ENCODE measurements around the gene HK2.

HK2 gene

DNA sequence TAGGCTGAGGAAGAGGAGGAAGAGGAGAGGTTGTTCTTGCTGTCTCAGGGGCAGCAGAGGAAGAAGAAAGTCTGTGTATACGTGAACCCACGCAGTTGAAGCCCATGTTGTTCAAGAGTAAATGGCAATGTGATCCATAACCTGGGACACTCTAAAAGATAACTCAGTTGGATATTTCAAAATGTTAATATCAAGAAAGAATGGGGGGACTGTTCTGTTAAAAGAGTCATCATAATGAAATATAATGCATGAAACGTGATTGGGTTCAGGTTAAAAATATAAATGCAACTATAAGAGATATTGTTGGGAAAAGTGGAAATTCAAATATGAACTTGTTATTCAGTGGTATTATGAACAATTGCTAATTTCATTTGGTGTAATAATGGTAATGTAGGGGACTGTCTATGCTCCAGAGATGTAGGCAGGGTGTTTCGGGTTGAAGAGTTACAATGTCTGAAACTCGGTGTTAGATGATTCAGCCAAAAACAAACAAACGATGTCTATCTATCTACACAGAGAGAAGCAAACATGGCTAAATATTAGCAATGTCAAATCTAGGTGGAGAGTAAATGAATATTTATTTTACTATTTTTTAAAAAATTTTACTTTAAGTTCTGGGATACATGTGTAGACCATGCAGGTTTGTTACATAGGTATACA, 103.4 kb downstream of the HK2 start:
- Histone ChIP-seq H3K4me2 (ENCODE audit: insufficient read depth, low read length) (no peak overlapping the region), H3K79me2 (ENCODE audit: insufficient read depth, low read length) (no peaks in the 10 kb centered on the region), H2AFZ (ENCODE audit: low read depth, low read length) (no peak overlapping the region), H3K36me3 (ENCODE audit: insufficient read depth, low read length) (no peaks in the 10 kb centered on the region), H3K27ac (ENCODE audit: low read length) (no peak overlapping the region), H3K9ac (ENCODE audit: low read depth, low read length) (no peak overlapping the region), H3K4me3 (ENCODE audit: low read depth in 1 of 2, low read length in 2 of 2) (no peak overlapping the region), H4K20me1 (ENCODE audit: insufficient read depth, low read length) (no peaks in the 10 kb centered on the region), H3K9me3 (ENCODE audit: insufficient read depth, low read length, severe bottlenecking) (no peaks in the 10 kb centered on the region), H3K4me1 (ENCODE audit: insufficient read depth, low read length) (no peaks in the 10 kb centered on the region), H3K27me3 (ENCODE audit: insufficient read depth, low read length, poor library complexity) (peaks cover 10% of the 10 kb centered on the region)
- DNase-seq (no peak), ATAC-seq (ENCODE audit: insufficient read depth, low read depth) (no peak)
- TF ChIP-seq EZH2 (IDR thresholded peaks at IDR 0.05; ENCODE audit: borderline replicate concordance, low read depth, low read length, severe bottlenecking) (no peak), CTCF (IDR thresholded peaks at IDR 0.05; ENCODE audit: borderline replicate concordance, extremely low read depth, low read length, poor library complexity, severe bottlenecking) (no peak)

DNA sequence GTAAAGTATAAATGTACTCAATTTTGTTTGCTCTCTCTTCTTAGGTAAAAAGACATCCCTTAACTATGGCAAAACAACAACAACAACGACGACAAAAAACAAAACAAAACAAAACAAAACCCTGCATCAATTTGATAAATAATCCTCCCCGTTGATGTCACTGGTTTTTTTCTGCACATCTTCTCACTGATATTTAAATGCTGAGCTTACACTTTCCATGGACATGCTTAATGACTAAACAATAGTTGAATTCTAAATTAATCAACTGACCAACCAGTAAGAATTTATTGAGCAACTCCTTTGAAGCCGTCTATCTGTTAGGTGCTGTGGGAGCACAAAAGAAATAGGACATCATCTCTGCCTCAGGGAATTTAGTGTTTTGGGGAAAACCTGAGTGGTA, 104.3 kb downstream of the HK2 start:
- H3K79me2 ChIP-seq (ENCODE audit: insufficient read depth, low read length): no peaks in the 10 kb centered on the region
- H3K4me3 ChIP-seq (ENCODE audit: low read depth in 1 of 2, low read length in 2 of 2): no peak overlapping the region
- peaks cover 10% of the 10 kb centered on the region for H3K27me3 ChIP-seq (ENCODE audit: insufficient read depth, low read length, poor library complexity)
- H3K4me1 ChIP-seq (ENCODE audit: insufficient read depth, low read length): no peaks in the 10 kb centered on the region
- no peak overlapping the region for H3K9ac ChIP-seq (ENCODE audit: low read depth, low read length)
- no peak overlapping the region for H3K27ac ChIP-seq (ENCODE audit: low read length)
- ATAC-seq (ENCODE audit: insufficient read depth, low read depth) (no peak), DNase-seq (no peak)
- no peaks in the 10 kb centered on the region for H3K9me3 ChIP-seq (ENCODE audit: insufficient read depth, low read length, severe bottlenecking)
- no peak overlapping the region for H3K4me2 ChIP-seq (ENCODE audit: insufficient read depth, low read length)
- TF ChIP-seq EZH2 (IDR thresholded peaks at IDR 0.05; ENCODE audit: borderline replicate concordance, low read depth, low read length, severe bottlenecking): no peak
- no peak for TF ChIP-seq CTCF (IDR thresholded peaks at IDR 0.05; ENCODE audit: borderline replicate concordance, extremely low read depth, low read length, poor library complexity, severe bottlenecking)
- H4K20me1 ChIP-seq (ENCODE audit: insufficient read depth, low read length): no peaks in the 10 kb centered on the region
- no peak overlapping the region for H2AFZ ChIP-seq (ENCODE audit: low read depth, low read length)
- H3K36me3 ChIP-seq (ENCODE audit: insufficient read depth, low read length): no peaks in the 10 kb centered on the region

DNA sequence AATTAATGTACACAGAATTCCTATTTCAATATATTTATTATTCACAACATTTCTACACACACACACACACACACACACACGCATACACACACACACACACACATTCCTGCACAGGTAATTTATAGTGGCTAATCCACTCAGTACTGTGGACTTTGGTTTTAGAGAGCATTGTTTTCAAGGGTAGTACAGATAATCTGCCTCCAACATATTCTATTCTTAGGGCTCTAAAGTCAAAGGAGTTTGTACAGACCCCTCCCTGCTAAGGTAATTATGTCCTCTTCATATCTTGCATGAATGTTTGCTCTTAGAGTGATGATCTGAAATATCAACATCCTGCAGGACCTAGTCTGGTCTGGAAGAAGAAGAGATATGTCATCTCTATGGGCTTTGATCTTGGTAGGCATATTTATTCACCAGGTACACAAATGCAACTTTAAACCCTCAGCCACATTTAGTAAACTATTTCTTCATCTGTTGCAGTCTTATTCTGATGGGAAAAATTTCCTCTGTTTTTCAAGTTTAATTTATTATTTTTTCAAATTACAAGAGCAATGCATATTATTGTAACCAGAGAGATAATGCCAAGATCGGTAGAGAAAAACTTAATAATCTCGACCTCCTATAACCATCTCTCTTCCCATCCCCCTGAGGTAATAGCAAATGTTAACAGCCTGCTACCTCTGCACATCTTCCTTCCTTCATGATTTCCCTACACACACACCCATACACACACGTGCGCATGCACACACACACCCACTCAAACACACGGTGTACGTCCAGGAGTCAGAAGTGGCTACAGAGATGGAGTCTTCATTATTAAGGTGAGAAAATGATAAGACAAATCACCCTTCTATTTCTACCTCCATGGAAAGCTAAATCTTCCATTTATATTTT, 106.2 kb downstream of the HK2 start:
- TF ChIP-seq EZH2 (IDR thresholded peaks at IDR 0.05; ENCODE audit: borderline replicate concordance, low read depth, low read length, severe bottlenecking): no peak
- no peak for TF ChIP-seq CTCF (IDR thresholded peaks at IDR 0.05; ENCODE audit: borderline replicate concordance, extremely low read depth, low read length, poor library complexity, severe bottlenecking)
- Histone ChIP-seq H3K27me3 (ENCODE audit: insufficient read depth, low read length, poor library complexity) (peaks cover 6% of the 10 kb centered on the region), H2AFZ (ENCODE audit: low read depth, low read length) (no peak overlapping the region), H3K79me2 (ENCODE audit: insufficient read depth, low read length) (no peaks in the 10 kb centered on the region), H3K9me3 (ENCODE audit: insufficient read depth, low read length, severe bottlenecking) (no peaks in the 10 kb centered on the region), H3K4me1 (ENCODE audit: insufficient read depth, low read length) (no peaks in the 10 kb centered on the region), H3K4me3 (ENCODE audit: low read depth in 1 of 2, low read length in 2 of 2) (no peak overlapping the region), H3K9ac (ENCODE audit: low read depth, low read length) (no peak overlapping the region), H3K27ac (ENCODE audit: low read length) (no peak overlapping the region), H3K4me2 (ENCODE audit: insufficient read depth, low read length) (no peak overlapping the region), H3K36me3 (ENCODE audit: insufficient read depth, low read length) (no peaks in the 10 kb centered on the region), H4K20me1 (ENCODE audit: insufficient read depth, low read length) (no peaks in the 10 kb centered on the region)
- DNase-seq (no peak), ATAC-seq (ENCODE audit: insufficient read depth, low read depth) (no peak)

Data from DND-41 (cell line).